GM19463 (cell line): Measurements from ENCODE around the gene SMIM10L1.

Experiments used
- ATAC-seq: cut with Tn5 transposase; IDR thresholded peaks from one replicate; pipeline ENCODE4 v1.9.1; 2021; ENCODE audit warnings: mild to moderate bottlenecking, moderate library complexity; ENCODE audit not compliant: unreplicated experiment

SMIM10L1 gene

DNA sequence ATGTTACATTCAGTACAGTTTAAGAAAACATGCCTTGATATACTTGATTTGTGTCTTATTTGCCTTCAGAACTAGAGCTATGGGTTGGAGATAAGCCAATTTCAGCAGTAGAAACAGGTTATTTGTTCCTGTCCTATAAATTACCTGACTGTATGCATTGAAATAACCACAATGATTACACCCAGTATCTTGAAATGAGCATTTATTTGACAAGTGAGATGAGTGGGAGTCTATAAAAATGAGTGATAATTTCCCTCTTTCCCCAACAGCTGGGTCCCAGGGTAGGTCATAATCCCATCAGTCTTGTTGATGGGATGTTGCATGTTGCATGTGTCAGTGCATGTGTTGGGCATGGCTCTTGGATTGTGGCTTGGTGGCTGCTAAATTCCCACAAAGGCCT lies 12.0 kb downstream of the SMIM10L1 start:
- no peak for ATAC-seq

DNA sequence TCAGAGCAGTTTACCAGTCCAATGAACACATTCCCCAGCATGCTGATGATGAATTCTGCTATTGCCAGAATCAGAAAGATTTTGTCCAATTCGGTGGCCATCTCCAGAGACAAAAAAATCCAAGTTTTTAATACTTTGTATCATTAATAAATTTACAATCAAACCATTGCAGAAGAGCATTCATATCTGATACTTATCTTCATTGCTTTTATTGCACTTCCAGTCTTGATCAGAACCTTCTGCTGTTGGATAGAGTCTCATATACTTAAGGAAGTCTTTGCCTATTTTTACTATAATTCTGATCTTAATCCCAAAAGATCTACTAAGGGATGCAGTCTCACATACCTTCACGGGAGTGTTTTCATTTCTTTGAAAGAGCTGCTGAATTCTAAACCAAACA lies 15.8 kb downstream of the SMIM10L1 start, which contains the start of gene TAS2R42:
TSS of gene TAS2R42 (minus strand) at position 101 of the 400 bp plus-strand sequence. CDS start at position 101, 0 bp downstream.
- ATAC-seq, result no peak

GRCh38 chr12:11202811-11203210 lies 31.8 kb downstream of the SMIM10L1 start:
- ATAC-seq, result no peak

DNA sequence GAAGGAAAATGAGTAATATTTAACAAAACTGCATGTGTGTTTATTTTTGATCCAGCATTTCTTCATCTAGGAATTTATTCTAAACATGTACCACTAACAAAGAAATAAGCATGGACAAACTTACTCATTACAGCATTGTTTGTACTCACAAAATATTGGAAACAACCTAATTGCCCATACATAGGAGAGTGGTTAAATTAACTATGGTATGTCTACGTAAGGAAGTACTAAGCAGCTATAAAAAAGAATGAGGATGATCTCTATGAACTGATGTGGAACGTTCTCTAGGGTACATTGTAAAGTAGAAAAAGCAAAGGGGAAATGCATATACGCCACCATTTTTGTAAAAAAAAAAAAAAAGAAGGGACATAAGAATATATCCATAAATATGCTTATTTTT lies 33.2 kb downstream of the SMIM10L1 start:
- ATAC-seq, result no peak

- ATAC-seq, result no peak
Observed at GRCh38 chr12:11209113-11209512, 38.1 kb downstream of the SMIM10L1 start.
